ENCODE measurements around the gene E2F3. TPM values are rescaled to one million over a fixed set of nuclear protein-coding genes. Genes with fewer than 3 reads are reported as not detected.

The E2F3 gene
- total RNA-seq, 1 experiment from 2014 or later: 35.7 TPM

DNA sequence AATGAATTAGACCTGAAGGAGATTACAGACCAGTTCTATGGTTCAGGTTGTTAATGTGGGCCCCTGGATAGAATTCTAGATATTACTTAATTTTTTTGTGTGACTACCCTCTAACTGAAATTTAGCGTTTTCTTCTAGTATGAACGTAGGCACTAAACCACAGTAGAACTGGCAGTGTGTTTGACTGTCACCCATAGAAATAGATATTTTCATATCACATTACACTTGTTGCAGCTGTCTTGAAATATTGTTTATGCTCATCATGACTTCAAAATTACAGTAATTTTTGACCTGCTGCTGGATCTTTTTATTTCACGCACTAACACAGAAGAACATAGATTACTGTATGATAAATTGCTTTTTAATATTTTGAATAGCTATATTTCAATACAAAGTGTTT is 31.6 kb downstream of the E2F3 start:
- TF ChIP-seq, protein P1, sequence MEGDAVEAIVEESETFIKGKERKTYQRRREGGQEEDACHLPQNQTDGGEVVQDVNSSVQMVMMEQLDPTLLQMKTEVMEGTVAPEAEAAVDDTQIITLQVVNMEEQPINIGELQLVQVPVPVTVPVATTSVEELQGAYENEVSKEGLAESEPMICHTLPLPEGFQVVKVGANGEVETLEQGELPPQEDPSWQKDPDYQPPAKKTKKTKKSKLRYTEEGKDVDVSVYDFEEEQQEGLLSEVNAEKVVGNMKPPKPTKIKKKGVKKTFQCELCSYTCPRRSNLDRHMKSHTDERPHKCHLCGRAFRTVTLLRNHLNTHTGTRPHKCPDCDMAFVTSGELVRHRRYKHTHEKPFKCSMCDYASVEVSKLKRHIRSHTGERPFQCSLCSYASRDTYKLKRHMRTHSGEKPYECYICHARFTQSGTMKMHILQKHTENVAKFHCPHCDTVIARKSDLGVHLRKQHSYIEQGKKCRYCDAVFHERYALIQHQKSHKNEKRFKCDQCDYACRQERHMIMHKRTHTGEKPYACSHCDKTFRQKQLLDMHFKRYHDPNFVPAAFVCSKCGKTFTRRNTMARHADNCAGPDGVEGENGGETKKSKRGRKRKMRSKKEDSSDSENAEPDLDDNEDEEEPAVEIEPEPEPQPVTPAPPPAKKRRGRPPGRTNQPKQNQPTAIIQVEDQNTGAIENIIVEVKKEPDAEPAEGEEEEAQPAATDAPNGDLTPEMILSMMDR (conservative IDR thresholded peaks at IDR 0.05): no peak
- Histone ChIP-seq H2BK120ac (ENCODE audit: low read depth, low read length, poor library complexity, severe bottlenecking) (no peak overlapping the region), H3K56ac (ENCODE audit: insufficient read length, low read depth, low read length) (no peak overlapping the region), H4K91ac (ENCODE audit: insufficient read length, low read depth, low read length) (no peak overlapping the region), H4K20me1 (ENCODE audit: control insufficient read depth, insufficient read depth, insufficient read length) (no peaks in the 10 kb centered on the region), H3K23ac (ENCODE audit: insufficient read length, low read depth, low read length) (no peak overlapping the region), H3K27me3 (ENCODE audit: insufficient read depth, low read length) (no peaks in the 10 kb centered on the region), H2BK12ac (ENCODE audit: insufficient read length, low read depth, low read length) (no peak overlapping the region), H3K9me3 (ENCODE audit: control insufficient read depth, low read depth, low read length) (no peaks in the 10 kb centered on the region), H2AFZ (ENCODE audit: low read length) (no peak overlapping the region), H3K27ac (ENCODE audit: insufficient read length, low read depth, low read length) (no peak overlapping the region), H2BK5ac (ENCODE audit: insufficient read length, low read length) (no peak overlapping the region), H3K4ac (ENCODE audit: low read depth, low read length) (no peak overlapping the region), H3K4me1 (ENCODE audit: insufficient read depth, low read length) (peaks cover 4% of the 10 kb centered on the region), H3K79me2 (ENCODE audit: insufficient read depth, low read length) (peaks cover 35% of the 10 kb centered on the region; the same call in 1 of the 2 replicates), H4K5ac (ENCODE audit: insufficient read length, low read depth, low read length) (no peak overlapping the region), H3T11ph (ENCODE audit: low read length) (no peak overlapping the region), H2BK20ac (ENCODE audit: low read depth, low read length, poor library complexity, severe bottlenecking) (no peak overlapping the region), H3K4me2 (ENCODE audit: insufficient read depth, insufficient read length, low read length) (no peak overlapping the region), H3K23me2 (ENCODE audit: insufficient read length, low read depth, low read length, poor library complexity, severe bottlenecking) (no peaks in the 10 kb centered on the region), H2AK5ac (ENCODE audit: insufficient read length, low read length) (no peak overlapping the region), H3K14ac (ENCODE audit: insufficient read depth, low read length) (no peak overlapping the region), H4K8ac (replicated peaks; ENCODE audit: insufficient read length, low read depth, low read length) (no peak overlapping the region), H3K18ac (ENCODE audit: insufficient read length, low read depth, low read length) (no peak overlapping the region), H2BK15ac (ENCODE audit: low read depth, low read length) (no peak overlapping the region), H3K9ac (ENCODE audit: extremely low read depth, insufficient read length, low read length) (no peak overlapping the region), H3K79me1 (ENCODE audit: insufficient read depth, low read depth, low read length, poor library complexity, severe bottlenecking) (peaks cover 15% of the 10 kb centered on the region)
- no peak for DNase-seq
- Mint-ChIP-seq H3K27me3 (ENCODE audit: low read depth) (no peaks in the 10 kb centered on the region), H3K27ac (no peak overlapping the region; a peak in 1 of 7 replicates), H3K9me3 (no peaks in the 10 kb centered on the region), H3K4me3 (no peak overlapping the region), H3K36me3 (ENCODE audit: insufficient read depth in 1 of 3, low read depth in 3 of 3) (peaks cover 25 to 47% (median 46%) of the 10 kb centered on the region in 3 experiments), H3K4me1 (peaks cover 8 to 13% of the 10 kb centered on the region in 2 experiments)
- WGBS (ENCODE audit: extremely low coverage, insufficient read length, low lambda C conversion rate): no CpG with 5 or more reads among the region's 3 CpGs

Measured in H9 (cell line).